Inflammatory macrophage treated with lipopolysaccharide for 4 hours (primary cell): ENCODE measurements around the gene HIBCH.
"Not testable (repeated sequence)": the region's sequence is repeated elsewhere in the genome, so short reads cannot be mapped to it uniquely, and the experiment has no call there.

ENCODE experiments used
- DNase-seq: peaks from one replicate; pipeline ENCODE4 v3.0.0-alpha.2; 2020

Gene HIBCH

GRCh38 chr2:190303647-190304046, 16.0 kb downstream of the HIBCH start:
- no peak for DNase-seq

GRCh38 chr2:190302052-190302451, 17.6 kb downstream of the HIBCH start:
- DNase-seq, result no peak

- DNase-seq, result no peak
Observed at GRCh38 chr2:190301032-190301431, 18.6 kb downstream of the HIBCH start.

- not testable (repeated sequence) for DNase-seq
Observed at GRCh38 chr2:190297880-190298279, 21.7 kb downstream of the HIBCH start.

- DNase-seq, result no peak
Observed at GRCh38 chr2:190283783-190284182, 35.8 kb downstream of the HIBCH start.

- no peak for DNase-seq
Observed at GRCh38 chr2:190280565-190281350, 38.9 kb downstream of the HIBCH start.

GRCh38 chr2:190279256-190280134, 40.1 kb downstream of the HIBCH start:
- DNase-seq, result not testable (repeated sequence)

- peak; percentile 44 for DNase-seq
Observed at GRCh38 chr2:190277234-190278112, 42.2 kb downstream of the HIBCH start.

GRCh38 chr2:190272457-190272842, 47.2 kb downstream of the HIBCH start:
- no peak for DNase-seq

GRCh38 chr2:190271783-190272456, 47.7 kb downstream of the HIBCH start:
- no peak for DNase-seq

GRCh38 chr2:190270298-190270697, 49.3 kb downstream of the HIBCH start:
- no peak for DNase-seq

GRCh38 chr2:190269699-190270098, 49.9 kb downstream of the HIBCH start:
- DNase-seq, result not testable (repeated sequence)

GRCh38 chr2:190267302-190267701, 52.3 kb downstream of the HIBCH start:
- DNase-seq, result no peak

GRCh38 chr2:190266314-190266713, 53.3 kb downstream of the HIBCH start:
- DNase-seq, result no peak

GRCh38 chr2:190261851-190262250, 57.8 kb downstream of the HIBCH start:
- DNase-seq, result no peak

GRCh38 chr2:190256087-190256486, 63.5 kb downstream of the HIBCH start:
- DNase-seq, result no peak

GRCh38 chr2:190255676-190256075, 64.0 kb downstream of the HIBCH start:
- no peak for DNase-seq

- no peak for DNase-seq
Observed at GRCh38 chr2:190254063-190254850, 65.4 kb downstream of the HIBCH start.

- no peak for DNase-seq
Observed at GRCh38 chr2:190250421-190250820, 69.2 kb downstream of the HIBCH start.

- DNase-seq, result no peak
Observed at GRCh38 chr2:190235551-190236075, 84.0 kb downstream of the HIBCH start.

- DNase-seq, result no peak
Observed at GRCh38 chr2:190235101-190235500, 84.5 kb downstream of the HIBCH start.
